Measurements from ENCODE around the gene CELF1.

- no peak for TF ChIP-seq CTCF (IDR thresholded peaks at IDR 0.05)
- TF ChIP-seq EZH2 (IDR thresholded peaks at IDR 0.05): no peak
- no peak for TF ChIP-seq EZH2phosphoT487 (IDR thresholded peaks at IDR 0.05)
These were observed 111.5 kb downstream of the CELF1 start for GRCh38 chr11:47441421-47441820.

All from neural progenitor cell (in vitro differentiated cells).